Hippocampal formation (tissue), 2 donors: Measurements from ENCODE around the gene MCC.

Source experiments
- DNase-seq, 2 donors: peaks; one replicate each; lab custom pipeline; 2025; lab: John Stamatoyannopoulos, UW

Gene MCC

GRCh38 chr5:113245427-113246225, 242.6 kb downstream of the MCC start:
- DNase-seq: no peak

- no peak for DNase-seq
These were observed 243.3 kb downstream of the MCC start for GRCh38 chr5:113244966-113245365.

- no peak for DNase-seq
These were observed 244.9 kb downstream of the MCC start for GRCh38 chr5:113243349-113243664.

GRCh38 chr5:113242481-113243348, 245.5 kb downstream of the MCC start:
- DNase-seq: no peak

GRCh38 chr5:113240951-113241726, 247.1 kb downstream of the MCC start:
- DNase-seq: no peak

GRCh38 chr5:113240032-113240431, 248.2 kb downstream of the MCC start:
- DNase-seq: no peak

- no peak for DNase-seq
These were observed 250.4 kb downstream of the MCC start for GRCh38 chr5:113237893-113238292.

- DNase-seq: no peak
These were observed 251.5 kb downstream of the MCC start for GRCh38 chr5:113236536-113237288.

GRCh38 chr5:113235884-113236283, 252.4 kb downstream of the MCC start:
- no peak for DNase-seq

- no peak for DNase-seq
These were observed 253.7 kb downstream of the MCC start for GRCh38 chr5:113234546-113234945.

GRCh38 chr5:113233606-113234005, 254.6 kb downstream of the MCC start:
- no peak for DNase-seq

- no peak for DNase-seq
These were observed 255.6 kb downstream of the MCC start for GRCh38 chr5:113232667-113233066.

GRCh38 chr5:113232221-113232620, 256.0 kb downstream of the MCC start:
- DNase-seq: no peak

GRCh38 chr5:113231653-113232000, 256.6 kb downstream of the MCC start:
- no peak for DNase-seq

- DNase-seq: no peak
These were observed 257.3 kb downstream of the MCC start for GRCh38 chr5:113230711-113231652.

GRCh38 chr5:113227798-113228197, 260.5 kb downstream of the MCC start:
- DNase-seq: no peak

GRCh38 chr5:113226116-113226736, 262.0 kb downstream of the MCC start:
- DNase-seq: no peak

GRCh38 chr5:113225259-113225658, 263.0 kb downstream of the MCC start:
- no peak for DNase-seq

GRCh38 chr5:113224605-113225065, 263.6 kb downstream of the MCC start:
- DNase-seq: no peak
